Measurements from ENCODE around the gene HPCAL1.

GRCh38 chr2:10392951-10393639 is 90.4 kb downstream of the HPCAL1 start:
- TF ChIP-seq SPI1 (IDR thresholded peaks at IDR 0.05; ENCODE audit: low read depth, low read length), result no peak
- TF ChIP-seq POLR2A (IDR thresholded peaks at IDR 0.05; ENCODE audit: low read depth, low read length), result no peak
- TF ChIP-seq POU2F2 (IDR thresholded peaks at IDR 0.05; ENCODE audit: low read depth, low read length), result no peak

Measured in GM12891 (cell line).